HG03060 (cell line): ENCODE results near the gene KCTD19.
A peak's percentile ranks its signal among the peaks of the same experiment; 100 is the strongest.

ENCODE experiments used
- ATAC-seq: cut with Tn5 transposase; IDR thresholded peaks from one replicate; pipeline ENCODE4 v1.9.1; 2021; ENCODE audit warnings: low read depth, moderate number of reproducible peaks; ENCODE audit not compliant: unreplicated experiment

The KCTD19 gene

DNA sequence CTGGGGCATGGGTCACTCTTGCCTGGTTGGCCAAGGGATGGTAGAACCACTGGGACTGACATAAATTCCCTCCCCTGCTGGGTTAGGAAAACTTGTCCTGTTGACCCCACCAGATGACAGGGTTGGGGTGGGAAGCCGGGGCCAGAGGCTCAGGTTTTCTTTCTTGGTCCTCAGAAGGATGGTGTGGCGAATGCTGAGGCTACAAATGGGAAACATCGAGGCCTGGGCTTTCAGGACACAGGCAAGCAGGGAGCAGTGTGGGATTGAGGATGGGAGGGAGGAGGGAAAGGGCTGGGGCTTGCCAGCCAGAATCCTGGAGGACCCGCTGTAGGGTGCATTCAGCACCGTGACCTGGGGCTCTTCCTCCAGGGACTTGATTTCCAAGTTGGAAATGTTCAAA is 61.7 kb downstream of the KCTD19 start:
- ATAC-seq: no peak

DNA sequence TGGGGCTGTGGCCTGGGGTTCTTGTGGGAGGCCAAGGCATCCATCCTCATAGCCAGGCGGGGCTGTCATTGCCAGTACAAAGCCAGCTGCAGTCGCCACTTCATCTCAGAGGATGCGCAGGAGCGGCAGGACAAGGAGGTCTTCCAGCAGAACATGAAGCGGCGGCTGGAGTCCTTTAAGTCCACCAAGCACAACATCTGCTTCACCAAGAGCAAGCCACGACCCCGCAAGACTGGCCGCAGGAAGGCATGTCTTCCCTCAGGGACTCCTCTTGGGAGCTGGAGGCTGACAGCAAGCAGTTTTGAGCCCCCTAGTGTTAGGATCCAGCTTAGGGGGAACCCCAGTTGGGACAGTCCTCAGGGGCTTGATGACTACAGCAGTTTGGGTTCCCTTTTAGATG is 62.3 kb downstream of the KCTD19 start:
- no peak for ATAC-seq

DNA sequence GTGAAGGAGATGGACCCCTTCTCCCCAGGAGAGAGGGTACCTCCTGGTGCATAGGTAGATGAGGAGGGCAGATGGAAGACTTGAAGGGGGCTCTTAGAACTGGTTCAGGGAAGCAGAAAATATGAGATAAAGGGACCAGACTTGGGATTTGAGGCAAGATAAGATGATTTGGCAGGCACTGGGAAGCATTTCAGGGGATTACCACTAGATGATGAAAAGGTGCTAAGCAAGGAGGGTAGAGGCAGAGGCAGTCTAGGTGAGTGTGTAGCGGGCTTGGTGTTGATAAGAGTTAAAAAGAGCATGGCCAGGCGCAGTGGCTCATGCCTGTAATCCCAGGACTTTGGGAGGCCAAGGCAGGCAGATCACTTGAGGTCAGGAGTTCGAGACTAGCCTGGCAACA is 63.3 kb downstream of the KCTD19 start:
- ATAC-seq: no peak

DNA sequence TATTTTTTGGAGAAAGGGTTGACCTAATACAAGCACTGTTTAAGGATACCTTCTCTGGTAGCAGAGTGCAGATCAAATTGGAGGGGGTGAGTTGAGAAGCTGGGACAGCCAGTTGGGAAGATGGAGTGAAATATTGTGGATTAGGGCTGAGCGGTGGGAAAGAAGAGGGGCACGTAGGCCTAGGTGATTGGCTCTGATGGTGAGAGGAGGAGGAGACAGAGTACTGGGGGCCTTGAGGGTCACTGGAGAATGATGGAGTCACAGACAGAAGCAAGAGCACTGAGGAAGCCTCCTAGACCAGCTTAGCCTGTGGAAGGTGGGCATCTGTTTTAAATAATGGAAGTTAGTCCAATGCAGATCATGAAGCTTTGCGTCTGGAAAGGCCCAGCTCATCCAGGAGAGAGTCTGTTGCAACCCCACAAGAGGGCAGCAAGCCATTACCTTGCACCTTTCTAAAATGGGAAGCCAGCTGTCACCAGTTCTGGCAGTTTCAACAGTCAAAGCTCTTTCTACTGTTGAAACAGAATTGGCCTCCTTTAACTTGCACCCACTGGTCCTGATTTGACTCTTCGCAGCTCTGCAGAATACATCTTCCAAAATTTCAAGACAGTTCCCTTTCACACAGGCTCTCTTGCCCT is 66.0 kb downstream of the KCTD19 start:
- ATAC-seq: no peak

DNA sequence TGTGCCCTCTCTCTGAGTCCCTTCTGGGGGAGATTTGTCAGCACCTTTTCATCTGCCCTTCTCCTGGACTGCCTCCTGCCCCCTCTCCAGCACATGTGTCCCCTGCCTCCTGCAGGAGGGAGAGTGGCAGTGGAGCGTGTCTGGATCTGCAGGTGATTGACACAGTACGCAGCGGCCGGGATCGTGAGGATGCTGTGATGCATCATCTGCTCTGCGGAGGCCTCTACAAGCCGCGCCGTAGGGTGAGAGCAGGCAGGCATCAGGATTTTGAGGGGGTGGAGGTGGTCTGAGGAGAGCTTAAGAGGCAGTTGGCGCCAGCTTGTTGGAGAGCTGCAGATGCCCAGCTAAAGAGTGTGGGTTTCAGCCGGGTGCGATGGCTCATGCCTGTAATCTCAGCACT is 66.8 kb downstream of the KCTD19 start:
- no peak for ATAC-seq

DNA sequence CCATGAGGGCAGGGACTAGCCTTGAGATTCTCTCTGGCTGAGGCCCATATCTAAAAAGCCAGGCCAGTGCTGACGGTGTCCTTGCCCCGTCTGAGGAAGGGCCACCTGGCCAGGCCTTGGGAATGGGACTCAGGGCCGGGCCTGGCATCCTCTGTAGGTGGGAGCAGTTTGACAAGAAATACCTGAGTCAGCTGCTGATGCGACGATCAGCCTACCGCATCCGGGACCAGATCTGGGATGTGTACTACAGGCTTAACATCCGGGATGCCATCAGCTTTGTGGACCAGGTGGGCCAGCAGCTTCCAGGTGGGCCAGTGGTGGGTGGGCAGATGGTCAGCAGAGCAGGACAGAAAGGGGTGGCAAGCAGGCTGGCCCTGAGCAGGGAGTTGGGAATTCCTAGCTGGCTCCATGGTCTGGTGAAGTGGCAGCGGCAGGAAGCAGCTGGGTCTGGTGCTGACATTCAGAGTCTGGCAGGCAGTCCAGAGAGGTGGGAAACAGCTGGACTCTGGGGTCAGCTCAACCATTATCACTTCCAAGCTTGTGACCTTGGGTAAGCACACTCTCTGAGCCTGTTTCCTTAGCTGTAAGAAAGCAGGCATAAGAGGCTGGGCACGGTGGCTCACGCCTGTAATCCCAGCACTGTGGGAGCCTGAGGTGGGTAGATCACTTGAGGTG is 68.2 kb downstream of the KCTD19 start:
- no peak for ATAC-seq

DNA sequence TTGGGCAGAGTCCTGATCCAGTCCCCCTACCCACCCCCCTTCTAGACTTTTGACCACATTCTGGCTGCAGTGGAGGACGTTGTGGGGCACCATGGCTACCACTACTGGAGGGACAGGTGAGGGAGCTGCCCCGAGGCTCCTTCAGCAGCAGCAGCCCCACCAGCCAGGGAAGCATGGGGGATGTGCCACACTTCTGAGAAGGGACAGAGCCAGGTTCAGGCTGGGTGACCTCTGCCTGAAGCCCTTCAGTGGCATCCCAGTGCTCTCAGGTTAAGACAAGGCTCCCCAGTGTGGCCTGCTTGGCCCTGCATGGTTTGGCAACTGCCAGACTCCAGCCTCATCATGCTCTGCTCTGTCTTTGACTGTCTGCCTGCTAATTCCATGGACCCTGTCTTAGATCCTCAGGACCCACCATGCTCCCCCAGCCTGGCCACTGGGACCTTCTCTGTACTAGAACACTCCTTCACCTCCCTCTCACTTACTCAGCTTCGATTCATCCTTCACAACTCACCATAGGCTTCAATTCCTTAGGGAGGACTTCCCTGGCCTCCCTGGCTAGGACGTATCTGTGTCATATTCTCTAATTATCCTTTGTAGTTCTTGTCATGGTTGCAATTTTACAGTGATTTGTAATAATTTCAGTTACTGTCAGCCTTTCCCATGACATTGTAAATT is 68.9 kb downstream of the KCTD19 start:
- ATAC-seq: no peak

DNA sequence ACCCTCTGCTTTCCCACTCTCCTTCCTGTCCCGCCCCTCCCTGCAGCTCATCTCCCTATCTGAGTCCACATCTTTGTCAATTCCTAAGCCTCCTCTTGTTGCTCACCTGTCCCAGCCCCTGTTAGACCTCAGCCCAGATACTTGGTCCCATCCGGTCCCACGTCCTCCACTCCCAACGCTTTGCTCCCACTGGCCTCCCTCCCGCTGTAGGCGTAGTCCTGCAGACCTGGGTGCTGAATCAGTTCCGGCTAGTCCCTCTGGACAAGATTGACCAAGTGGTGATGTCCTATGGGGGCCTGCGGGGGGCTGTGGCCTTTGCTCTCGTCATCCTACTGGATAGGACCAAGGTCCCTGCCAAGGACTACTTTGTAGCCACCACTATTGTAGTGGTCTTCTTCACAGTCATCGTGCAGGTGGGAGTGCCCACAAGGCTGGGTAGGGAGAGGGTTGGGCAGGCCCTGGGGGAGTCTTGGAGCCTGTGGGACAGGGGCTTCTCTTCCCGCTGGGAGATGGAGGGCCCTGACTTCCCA is 69.8 kb downstream of the KCTD19 start:
- no peak for ATAC-seq

DNA sequence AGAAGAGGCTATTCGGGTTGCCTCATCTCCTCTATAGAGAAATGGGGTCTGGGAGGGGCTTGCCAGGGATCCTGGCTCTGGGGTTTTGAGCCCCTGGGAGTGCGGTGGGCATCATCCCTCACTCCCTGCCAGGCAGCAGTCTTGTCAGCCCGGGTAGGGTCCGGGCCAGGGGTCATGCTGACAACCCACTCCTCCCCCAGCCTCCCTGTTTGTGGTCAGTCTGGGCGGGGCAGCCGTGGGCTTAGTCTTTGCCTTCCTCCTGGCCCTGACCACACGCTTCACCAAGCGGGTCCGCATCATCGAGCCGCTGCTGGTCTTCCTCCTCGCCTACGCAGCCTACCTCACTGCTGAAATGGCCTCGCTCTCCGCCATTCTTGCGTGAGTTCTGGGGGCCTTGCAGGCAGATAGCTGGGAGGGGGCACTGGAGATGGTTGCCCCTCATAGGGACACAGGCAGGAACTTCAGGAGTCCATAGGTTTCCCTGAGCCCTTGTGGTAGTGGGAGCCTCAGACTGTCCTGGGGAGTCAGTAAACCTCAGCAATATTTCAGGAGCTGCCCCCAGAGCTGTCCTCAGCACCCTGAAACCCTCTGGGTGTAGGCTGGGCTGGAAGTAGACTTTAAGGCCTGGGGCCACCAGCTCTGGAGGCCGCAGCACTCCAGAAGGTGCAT is 70.9 kb downstream of the KCTD19 start:
- ATAC-seq: no peak

DNA sequence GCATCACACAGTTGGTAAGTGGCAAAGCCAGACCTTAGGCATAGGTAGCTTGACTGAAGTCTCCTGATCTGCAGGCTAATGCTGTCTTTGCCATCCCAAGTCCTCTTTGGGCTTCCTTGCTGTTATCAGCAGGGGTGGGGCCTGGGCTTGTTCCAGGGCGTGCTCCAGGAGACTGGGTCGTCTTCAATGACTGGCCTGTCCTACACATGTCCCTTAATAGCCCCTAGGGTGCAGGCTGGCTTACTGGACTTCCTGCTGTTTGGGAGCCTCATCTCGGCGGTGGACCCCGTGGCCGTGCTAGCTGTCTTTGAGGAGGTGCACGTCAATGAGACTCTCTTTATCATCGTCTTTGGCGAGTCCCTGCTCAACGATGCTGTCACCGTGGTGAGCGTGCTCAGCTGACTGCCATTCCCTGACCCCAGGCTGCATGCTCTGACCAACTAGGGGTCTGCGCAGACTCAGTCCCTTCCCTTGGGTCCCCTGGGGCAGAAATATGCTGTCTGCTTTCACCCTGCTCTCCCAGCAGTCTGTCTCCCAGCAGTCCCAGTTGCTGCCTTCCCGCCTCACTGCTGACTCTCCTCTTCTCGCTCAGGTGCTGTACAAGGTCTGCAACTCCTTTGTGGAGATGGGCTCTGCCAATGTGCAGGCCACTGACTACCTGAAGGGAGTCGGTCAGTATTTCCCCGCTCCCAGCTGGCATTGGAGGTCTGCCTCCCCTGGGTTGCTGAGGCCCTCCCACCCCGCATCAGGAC is 71.6 kb downstream of the KCTD19 start:
- no peak for ATAC-seq

DNA sequence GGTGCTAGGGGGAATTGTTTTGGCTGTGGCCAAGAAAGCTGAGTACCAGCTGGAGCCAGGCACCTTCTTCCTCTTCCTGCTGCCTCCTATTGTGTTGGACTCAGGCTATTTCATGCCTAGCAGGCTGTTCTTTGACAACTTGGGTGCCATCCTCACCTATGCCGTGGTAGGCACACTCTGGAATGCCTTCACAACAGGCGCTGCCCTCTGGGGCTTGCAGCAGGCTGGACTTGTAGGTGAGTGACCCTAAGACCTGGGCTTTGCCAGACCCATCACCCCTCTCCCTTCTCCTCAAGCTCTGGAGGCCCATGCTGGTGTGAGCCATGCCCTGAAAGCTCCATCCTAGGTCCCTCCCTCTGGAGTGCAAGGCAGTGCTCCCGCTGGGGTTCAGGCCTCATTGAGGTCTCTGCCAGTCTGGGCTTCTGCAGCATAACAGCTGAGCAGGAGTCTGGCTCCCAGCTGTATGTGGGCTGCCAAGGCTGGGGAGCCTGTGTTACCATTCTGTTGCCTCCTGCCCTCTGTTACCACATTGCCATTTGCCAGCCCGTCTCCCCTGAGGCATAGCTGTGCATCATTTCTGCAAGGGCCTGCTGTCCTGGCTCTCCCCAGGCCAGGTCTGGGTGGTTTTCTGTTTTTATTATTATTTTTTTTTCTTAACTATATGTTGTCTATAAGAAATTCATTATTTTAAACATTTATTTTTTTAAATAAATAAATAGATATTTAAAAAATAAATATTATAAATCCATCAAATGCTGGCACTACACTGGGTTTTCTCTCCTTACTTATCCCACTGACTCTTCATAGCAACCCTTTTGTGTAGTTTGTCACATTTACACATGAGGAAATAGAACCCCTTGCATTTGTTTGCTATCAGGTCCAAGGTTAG is 73.7 kb downstream of the KCTD19 start:
- ATAC-seq: no peak

DNA sequence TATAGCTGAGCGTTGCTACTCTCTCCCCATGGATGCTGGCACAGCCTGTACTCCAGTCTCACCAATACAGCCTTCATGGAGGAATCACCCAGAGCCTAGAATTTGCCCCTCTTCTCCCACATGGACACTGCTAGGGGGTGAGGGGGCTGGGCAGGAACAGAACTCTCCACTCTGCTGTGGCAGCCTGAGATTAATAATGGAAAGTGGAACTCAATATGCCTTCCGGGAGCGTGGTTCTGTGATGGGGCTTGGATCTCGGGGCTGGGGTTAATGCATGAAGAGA is 76.6 kb downstream of the KCTD19 start:
- no peak for ATAC-seq

DNA sequence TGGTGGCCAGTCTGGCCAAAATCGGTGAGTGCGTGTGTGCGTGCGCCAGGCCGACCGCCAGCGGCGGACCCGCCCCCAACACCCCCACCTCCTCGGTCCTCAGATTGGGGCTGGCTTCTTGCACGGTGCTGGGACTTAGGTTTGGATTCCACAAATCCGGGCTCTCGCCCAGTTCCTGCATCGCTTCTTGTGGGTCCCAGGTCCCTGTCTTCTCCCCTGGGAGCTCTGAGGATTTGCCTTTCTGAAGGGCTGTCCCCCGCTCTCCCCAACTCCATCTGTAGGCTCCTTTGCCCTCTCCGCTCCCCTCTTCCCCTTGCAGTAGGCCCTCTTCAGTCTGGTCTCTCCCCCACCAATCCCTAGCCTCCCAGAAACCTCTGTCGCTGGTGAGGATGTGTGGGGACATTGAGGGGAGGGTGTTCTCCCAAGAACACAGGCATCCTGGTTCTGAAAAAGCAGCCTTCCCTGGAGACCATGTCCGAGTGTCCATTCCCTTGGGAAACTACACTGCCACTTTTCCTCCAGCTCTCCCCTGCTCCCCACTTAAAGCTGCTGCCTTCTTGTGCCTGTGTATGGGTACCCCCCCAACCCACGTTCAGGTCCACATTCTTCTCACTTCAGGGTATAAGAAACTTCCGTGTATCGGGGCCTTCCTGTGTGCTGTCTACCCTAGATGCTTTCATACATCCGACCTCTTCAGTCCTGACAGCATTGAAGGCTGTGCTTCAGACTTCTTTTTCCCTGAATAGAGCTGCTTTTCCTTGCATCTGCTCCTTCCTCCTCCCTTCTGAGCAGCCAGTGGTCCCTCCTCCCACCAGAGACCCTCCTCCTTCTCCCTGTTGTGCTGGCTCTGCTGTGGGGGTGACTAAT is 77.1 kb downstream of the KCTD19 start:
- no peak for ATAC-seq

DNA sequence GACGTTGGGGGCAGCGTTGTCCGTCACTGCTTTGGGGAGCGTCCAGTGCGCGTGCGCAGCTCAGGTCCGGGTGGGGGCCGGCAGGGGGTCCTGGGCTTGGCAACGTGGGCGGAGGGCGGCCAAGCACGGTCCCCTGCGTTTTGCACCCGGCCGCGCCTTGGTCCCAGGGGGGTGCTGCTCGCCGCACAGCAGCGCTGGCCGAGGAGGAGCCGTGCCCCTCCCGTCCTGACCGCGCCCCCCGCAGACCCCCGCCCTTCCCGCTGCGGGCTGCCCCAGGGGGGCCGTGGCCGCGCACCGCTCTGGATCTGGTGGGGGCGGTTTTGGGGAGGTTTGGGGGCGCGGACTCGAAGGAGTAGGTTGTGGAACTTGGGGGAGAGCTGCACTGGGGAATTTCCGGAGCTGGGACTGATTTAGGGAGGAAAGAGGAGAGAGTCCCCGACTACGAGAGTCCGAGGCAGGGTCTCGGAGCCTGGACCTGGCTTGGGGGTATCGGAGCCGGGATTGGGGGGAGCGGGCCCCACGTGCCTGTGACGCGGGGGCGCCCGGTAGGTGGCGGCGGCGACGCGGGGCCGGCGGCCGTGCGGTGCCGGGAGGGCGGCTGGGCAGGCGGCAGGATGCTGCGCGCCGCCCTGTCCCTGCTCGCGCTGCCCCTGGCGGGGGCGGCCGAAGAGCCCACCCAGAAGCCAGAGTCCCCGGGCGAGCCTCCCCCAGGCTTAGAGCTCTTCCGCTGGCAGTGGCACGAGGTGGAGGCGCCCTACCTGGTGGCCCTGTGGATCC is 78.0 kb downstream of the KCTD19 start, which contains the start of gene SLC9A5:
SLC9A5 (plus strand) TSS at position 579 of the 777 bp plus-strand sequence; CDS start at position 615, 36 bp downstream.
- ATAC-seq: no peak

DNA sequence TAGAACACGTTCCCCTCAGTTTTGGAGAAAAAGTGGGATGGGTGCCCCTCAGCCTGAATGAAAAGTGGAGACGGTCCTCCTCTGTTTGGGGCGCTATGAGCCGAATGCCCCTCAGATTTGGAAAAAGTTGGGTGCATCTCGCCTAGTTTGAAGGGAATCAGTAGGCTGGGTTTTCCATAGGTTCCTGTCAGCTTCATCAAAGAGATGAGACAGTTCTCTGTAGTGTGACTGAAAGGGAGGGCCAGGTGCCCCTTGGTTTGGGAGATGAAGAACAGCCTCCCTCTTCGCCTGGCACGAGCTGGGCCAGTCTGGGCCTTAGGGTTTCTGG is 78.5 kb downstream of the KCTD19 start:
- no peak for ATAC-seq

DNA sequence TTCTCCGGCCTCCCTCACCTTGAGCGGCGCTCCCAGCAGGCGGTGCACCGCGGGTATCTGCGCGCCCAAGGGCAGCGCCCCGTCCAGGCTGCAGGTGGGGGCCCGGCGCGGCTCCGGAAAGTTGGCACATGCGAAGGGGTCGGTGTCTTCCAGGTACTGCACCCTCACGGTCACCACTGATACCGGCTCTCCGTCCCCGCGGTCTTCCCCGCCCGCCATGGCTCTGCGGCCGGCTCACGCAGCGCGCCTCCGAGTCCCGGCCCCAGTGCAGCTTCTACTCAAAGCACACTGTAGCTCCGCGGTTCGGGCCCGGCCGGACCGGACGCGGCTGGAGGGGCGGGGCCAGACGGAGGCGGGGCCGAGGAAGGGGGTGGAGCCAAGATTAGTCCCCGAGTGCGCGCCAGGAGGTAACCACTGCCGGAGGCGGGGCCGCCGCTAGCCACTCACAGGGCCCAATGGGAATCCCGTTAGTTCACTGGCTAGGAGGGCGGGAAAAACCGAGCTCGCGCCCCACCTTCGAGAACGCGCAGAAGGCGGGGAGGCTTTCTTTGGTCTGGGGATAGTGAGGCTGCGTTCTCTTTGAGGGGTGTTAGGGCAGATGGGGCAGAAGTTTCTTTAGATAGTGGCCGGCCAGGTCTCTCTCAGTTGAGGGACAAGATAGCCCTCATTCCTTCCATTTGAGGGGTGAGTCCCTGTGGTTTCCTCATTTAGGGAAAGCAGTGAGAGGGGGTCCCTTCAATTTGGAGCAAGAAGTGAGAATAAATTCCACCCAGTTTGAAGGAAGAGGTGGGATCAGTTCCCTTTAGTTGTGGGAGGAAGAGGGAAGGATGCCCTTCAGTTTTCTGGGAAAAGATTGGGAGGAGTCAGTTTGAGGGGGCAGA is 79.1 kb downstream of the KCTD19 start, which contains the start of gene FHOD1:
FHOD1 (minus strand) TSS at position 290 of the 881 bp plus-strand sequence; CDS start at position 219, 71 bp downstream.
- ATAC-seq: peak; percentile 42

DNA sequence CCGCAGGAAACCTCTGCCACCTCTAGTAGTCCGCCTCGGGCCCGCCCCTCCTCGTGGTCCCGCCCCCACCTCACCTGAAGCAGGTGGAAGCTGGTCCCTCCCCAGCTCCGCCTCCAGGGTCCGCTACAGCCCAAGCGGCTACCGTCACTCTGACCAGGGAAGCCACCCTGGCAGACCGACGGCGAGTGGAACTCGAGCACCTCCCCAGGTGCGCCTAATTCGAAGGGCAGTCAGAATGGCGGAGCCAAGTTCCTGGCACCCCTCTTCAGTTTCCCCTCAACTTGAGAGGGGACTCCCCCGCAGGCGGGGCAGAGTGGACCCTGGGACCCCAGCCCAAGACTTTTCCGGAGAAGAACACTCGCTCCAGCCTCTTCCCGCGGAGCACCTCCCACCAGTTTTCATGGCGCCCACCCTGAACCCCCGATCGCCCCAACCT is 79.8 kb downstream of the KCTD19 start:
- no peak for ATAC-seq
